IMR-90 (cell line): ENCODE results near the gene SAMD11. TPM values are rescaled to one million over a fixed set of nuclear protein-coding genes. Genes with fewer than 3 reads are reported as not detected.

Experiments used
- ATAC-seq: fragments of 200-7000 bp; cut with Tn5 transposase; 2 replicates; pipeline ENCODE4 v1.9.1; 2020; ENCODE audit warnings: low read depth, mild to moderate bottlenecking, moderate library complexity
- BruUV-seq: library from RNA; stranded (reverse); fragments of 400-500 nt; replicated peaks from 2 replicates; lab custom pipeline; 2021; lab: Mats Ljungman, UMichigan
- CTCF ChIA-PET: fragments of 300-600 bp; formaldehyde crosslinking; extraction: SDS; loops from one replicate; lab custom pipeline; 2021; ENCODE audit warnings: antibody characterized with exemption; lab: Yijun Ruan, JAX
- POLR2A ChIA-PET: fragments of 300-600 bp; sonication (Branson Sonifier 250); formaldehyde crosslinking; loops from one replicate; lab custom pipeline; 2022; ENCODE audit warnings: antibody characterized with exemption; ENCODE audit not compliant: unreplicated experiment; lab: Charles Lee
- DNase-seq: peaks from one replicate; pipeline ENCODE4 v3.0.0; 2013
- H2AFZ ChIP-seq: replicated peaks from 2 replicates; pipeline ENCODE3; 2013; ENCODE audit warnings: low read length, mild to moderate bottlenecking; ENCODE audit not compliant: poor library complexity
- H2AK5ac ChIP-seq: 2 replicates; pipeline ENCODE4 v1.6.1; 2013; ENCODE audit warnings: low read depth, low read length, inconsistent platforms
- H2AK9ac ChIP-seq: replicated peaks from 2 replicates; pipeline ENCODE3; 2013; ENCODE audit warnings: mild to moderate bottlenecking, low read depth, low read length, moderate library complexity; ENCODE audit not compliant: poor library complexity
- H2BK120ac ChIP-seq: 2 replicates; pipeline ENCODE4 v1.6.1; 2013; ENCODE audit warnings: low read depth, low read length, inconsistent platforms
- H2BK15ac ChIP-seq: 3 replicates; pipeline ENCODE4 v1.6.1; 2013; ENCODE audit warnings: low read depth, low read length, inconsistent platforms
- H2BK20ac ChIP-seq: 2 replicates; pipeline ENCODE4 v1.6.1; 2013; ENCODE audit warnings: low read depth, mild to moderate bottlenecking, inconsistent platforms, low read length, moderate library complexity
- H2BK5ac ChIP-seq: 2 replicates; pipeline ENCODE4 v1.6.1; 2013; ENCODE audit warnings: mild to moderate bottlenecking, low read depth, low read length, inconsistent platforms; ENCODE audit not compliant: poor library complexity, severe bottlenecking
- H3K14ac ChIP-seq: replicated peaks from 2 replicates; pipeline ENCODE4 v1.6.1; 2013; ENCODE audit warnings: low read depth, low read length, inconsistent platforms
- H3K18ac ChIP-seq: 2 replicates; pipeline ENCODE4 v1.6.1; 2013; ENCODE audit warnings: low read depth, low read length, control low read depth
- H3K23ac ChIP-seq: 2 replicates; pipeline ENCODE4 v1.6.1; 2013; ENCODE audit warnings: low read depth, low read length, inconsistent platforms
- H3K27ac ChIP-seq: 2 replicates; pipeline ENCODE4 v1.5.1; 2013; ENCODE audit warnings: mild to moderate bottlenecking, control low read depth, low read length; ENCODE audit not compliant: insufficient read depth
- H3K27me3 ChIP-seq: 2 replicates; pipeline ENCODE4 v1.6.1; 2013; ENCODE audit warnings: low read length; ENCODE audit not compliant: control insufficient read depth, insufficient read depth
- H3K36me3 ChIP-seq: 2 replicates; pipeline ENCODE4 v1.6.1; 2013; ENCODE audit warnings: low read length, mixed read lengths; ENCODE audit not compliant: control insufficient read depth, insufficient read depth
- H3K4ac ChIP-seq: 2 replicates; pipeline ENCODE4 v1.6.1; 2013; ENCODE audit warnings: low read depth, low read length, inconsistent platforms
- H3K4me1 ChIP-seq: 2 replicates; pipeline ENCODE4 v1.6.1; 2013; ENCODE audit warnings: low read length, mixed read lengths; ENCODE audit not compliant: control insufficient read depth, insufficient read depth
- H3K4me2 ChIP-seq: 2 replicates; pipeline ENCODE4 v1.6.1; 2013; ENCODE audit warnings: low read depth, mild to moderate bottlenecking, control low read depth, low read length, moderate library complexity
- H3K4me3 ChIP-seq: 2 replicates; pipeline ENCODE4 v1.5.1; 2013; ENCODE audit warnings: low read depth, mild to moderate bottlenecking, control low read depth, low read length, moderate library complexity; ENCODE audit not compliant: insufficient read depth
- H3K56ac ChIP-seq: 2 replicates; pipeline ENCODE4 v1.6.1; 2013; ENCODE audit warnings: low read length, inconsistent platforms; ENCODE audit not compliant: insufficient read depth; ENCODE audit errors: extremely low read depth
- H3K79me1 ChIP-seq, 2 experiments: 2 replicates each; pipeline ENCODE4 v1.6.1; 2013; ENCODE audit warnings: low read length in 2 of 2, inconsistent platforms in 1 of 2, low read depth in 1 of 2
- H3K9ac ChIP-seq: 2 replicates; pipeline ENCODE4 v1.6.1; 2013; ENCODE audit warnings: low read depth, low read length, control low read depth
- H3K9me1 ChIP-seq: 2 replicates; pipeline ENCODE4 v1.6.1; 2013; ENCODE audit warnings: low read length, inconsistent platforms; ENCODE audit not compliant: insufficient read depth
- H3K9me3 ChIP-seq: 2 replicates; pipeline ENCODE4 v1.6.1; 2013; ENCODE audit warnings: low read length; ENCODE audit not compliant: control insufficient read depth, insufficient read depth
- H4K20me1 ChIP-seq: 2 replicates; pipeline ENCODE4 v1.6.1; 2013; ENCODE audit warnings: low read length, inconsistent platforms; ENCODE audit not compliant: insufficient read depth
- H4K5ac ChIP-seq: 2 replicates; pipeline ENCODE4 v1.6.1; 2013; ENCODE audit warnings: mild to moderate bottlenecking, low read depth, low read length, control low read depth
- H4K8ac ChIP-seq, 2 experiments: 2 replicates each; pipeline ENCODE4 v1.6.1; 2013; ENCODE audit warnings: low read depth in 2 of 2, low read length in 2 of 2, control low read depth in 1 of 2, inconsistent platforms in 1 of 2
- H4K91ac ChIP-seq: 2 replicates; pipeline ENCODE4 v1.6.1; 2013; ENCODE audit warnings: low read depth, low read length, inconsistent platforms; ENCODE audit not compliant: insufficient read depth
- BHLHE40 ChIP-seq: fragments of 150-350 bp; IDR thresholded peaks from 2 replicates; pipeline ENCODE4 v1.6.1; 2016; ENCODE audit warnings: mild to moderate bottlenecking, low read depth, low read length
- CEBPB ChIP-seq: IDR thresholded peaks from 2 replicates; pipeline ENCODE4 v1.6.1; 2012; ENCODE audit warnings: low read depth, low read length, improper control_type of control experiment
- CHD1 ChIP-seq: IDR thresholded peaks from 2 replicates; pipeline ENCODE4 v1.6.1; 2012; ENCODE audit warnings: low read depth, low read length, improper control_type of control experiment
- FOS ChIP-seq: fragments of 150-350 bp; IDR thresholded peaks from 2 replicates; pipeline ENCODE4 v1.6.1; 2016; ENCODE audit warnings: low read depth, low read length
- MAFK ChIP-seq: IDR thresholded peaks from 2 replicates; pipeline ENCODE4 v1.6.1; 2012; ENCODE audit warnings: low read depth, low read length, improper control_type of control experiment
- MAZ ChIP-seq: IDR thresholded peaks from 2 replicates; pipeline ENCODE4 v1.6.1; 2012; ENCODE audit warnings: low read depth, mild to moderate bottlenecking, low read length, improper control_type of control experiment, moderate library complexity, borderline replicate concordance
- MXI1 ChIP-seq: IDR thresholded peaks from 2 replicates; pipeline ENCODE4 v1.6.1; 2012; ENCODE audit warnings: low read depth, mild to moderate bottlenecking, low read length, moderate library complexity, borderline replicate concordance
- POLR2A ChIP-seq: IDR thresholded peaks from 2 replicates; pipeline ENCODE4 v1.6.1; 2012; ENCODE audit warnings: mild to moderate bottlenecking, low read depth, low read length
- RAD21 ChIP-seq: IDR thresholded peaks from 2 replicates; pipeline ENCODE4 v1.6.1; 2012; ENCODE audit warnings: low read length, improper control_type of control experiment
- RCOR1 ChIP-seq: IDR thresholded peaks from 2 replicates; pipeline ENCODE4 v1.6.1; 2012; ENCODE audit warnings: mild to moderate bottlenecking, low read length, improper control_type of control experiment; ENCODE audit not compliant: insufficient replicate concordance
- RFX5 ChIP-seq: IDR thresholded peaks from 2 replicates; pipeline ENCODE4 v1.8.0; 2012; ENCODE audit warnings: low read depth, mild to moderate bottlenecking, low read length, moderate library complexity
- WGBS, 2 experiments: methylation state at CpG; one replicate each; pipeline versions ENCODE4 v1.1.5 to v1.1.7; 2013; ENCODE audit warnings: missing lambda C conversion rate in 2 of 2; ENCODE audit not compliant: insufficient read length in 1 of 2; ENCODE audit errors: extremely low coverage in 2 of 2; 5-methylcytosine and 5-hydroxymethylcytosine counted together
- dilution Hi-C: fragments of 300-500 bp; cut with HindIII; formaldehyde crosslinking; loops from one replicate; pipeline ENCODE4 v1.14.3; 2018; ENCODE audit warnings: low sequenced_read_pairs; ENCODE audit not compliant: unreplicated experiment
- in situ Hi-C: fragments of 300-500 bp; cut with MboI; formaldehyde crosslinking; loops from 3 replicates; pipeline ENCODE4 v1.14.3; 2019; ENCODE audit warnings: low sequenced_read_pairs, inconsistent platforms, mixed read lengths
- intact Hi-C: fragments of 100-400 bp; cut with micrococcal nuclease; formaldehyde crosslinking; loops from 2 replicates; pipeline ENCODE4 v1.10.0; 2022
- polyA plus RNA-seq, 3 experiments: library from polyadenylated mRNA; depleted of rRNA; stranded (reverse); fragments of >200 nt; gene quantifications; 2 replicates each; pipeline ENCODE4 v1.2.3, GENCODE V29; 2012; ENCODE audit warnings: low replicate concordance in 1 of 3
- total RNA-seq: library from RNA; depleted of rRNA; stranded (reverse); fragments of >200 nt; gene quantifications from 2 replicates; pipeline ENCODE4 v1.2.3, GENCODE V29; 2012
- TF ChIP-seq, protein P1 (sequence below): fragments of 150-350 bp; IDR thresholded peaks from 2 replicates; pipeline ENCODE4 v1.6.1; 2017; ENCODE audit warnings: mild to moderate bottlenecking, antibody characterized with exemption, low read length, low read depth
- TF ChIP-seq, protein P2 (sequence below): fragments of 150-350 bp; IDR thresholded peaks from 2 replicates; pipeline ENCODE4 v1.6.1; 2016; ENCODE audit warnings: low read depth, mild to moderate bottlenecking, low read length, moderate library complexity, borderline replicate concordance
- TF ChIP-seq, protein P3 (sequence below): conservative IDR thresholded peaks from 2 replicates; pipeline ENCODE4 v1.5.1; 2012; ENCODE audit warnings: mild to moderate bottlenecking, low read depth, low read length, improper control_type of control experiment

SAMD11 gene
- total and polyA plus RNA-seq, 2 of the 4 experiments (the other 2 are of a cell fraction) = 5.9 to 22.9 TPM

DNA sequence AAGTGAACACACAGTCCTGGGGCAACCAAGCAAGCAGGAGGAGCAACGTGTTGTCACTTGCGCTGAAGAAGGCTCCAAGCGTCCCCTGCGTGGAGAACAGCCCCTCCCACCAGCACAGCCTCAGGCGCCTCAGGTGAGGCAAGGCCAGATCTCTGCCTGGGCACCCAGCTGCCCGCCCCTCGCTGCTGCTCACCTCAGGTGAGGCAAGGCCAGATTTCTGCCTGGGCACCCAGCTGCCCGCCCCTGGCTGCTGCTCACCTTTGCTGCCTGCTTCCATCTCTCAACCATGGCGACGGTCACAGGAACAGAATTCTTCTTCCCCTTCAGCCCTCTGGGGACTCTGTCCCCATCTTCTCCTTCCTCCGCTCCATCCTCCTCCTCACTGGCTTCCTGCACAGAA is 32.9 kb downstream of the SAMD11 start:
- Histone ChIP-seq H4K5ac (no peak overlapping the region), H3K14ac (no peak overlapping the region), H2BK5ac (no peak overlapping the region), H3K9ac (no peak overlapping the region), H4K8ac (no peak overlapping the region), H3K4me3 (no peak overlapping the region), H4K20me1 (peaks cover 20% of the 10 kb centered on the region), H3K18ac (no peak overlapping the region), H3K4ac (no peak overlapping the region), H3K4me2 (no peak overlapping the region), H2BK120ac (no peak overlapping the region), H2AFZ (no peak overlapping the region), H3K9me3 (no peaks in the 10 kb centered on the region), H2BK15ac (no peak overlapping the region), H3K56ac (no peak overlapping the region), H2AK9ac (no peak overlapping the region), H3K79me1 (peaks cover 10 to 51% of the 10 kb centered on the region in 2 experiments), H4K91ac (no peak overlapping the region), H3K36me3 (peaks cover 53% of the 10 kb centered on the region), H3K9me1 (0 out of 2 replicates have a peak, but pooled peaks cover 7% of the 10 kb centered on the region), H2BK20ac (no peak overlapping the region), H3K27ac (no peak overlapping the region), H3K23ac (no peak overlapping the region), H2AK5ac (no peak overlapping the region), H3K27me3 (no peaks in the 10 kb centered on the region), H3K4me1 (peaks cover 10% of the 10 kb centered on the region)
- DNase-seq (no peak), ATAC-seq (no peak)
- dilution Hi-C loops (no loop called here), intact Hi-C loops (loop anchor here (5.0 kb wide), 1 partner anchor 34 kb away; the partner anchor contains the start of gene SAMD11), in situ Hi-C loops (loop anchor here (5.0 kb wide), 1 partner anchor 44 kb away; no protein-coding TSS in a partner anchor)
- ChIA-PET POLR2A (no interaction called here), CTCF (no interaction called here)
- TF ChIP-seq MXI1 = no peak
- no peak for TF ChIP-seq FOS
- TF ChIP-seq RCOR1 = no peak
- no peak for TF ChIP-seq MAFK
- TF ChIP-seq RFX5 = no peak
- no peak for TF ChIP-seq RAD21
- no peak for TF ChIP-seq BHLHE40
- no peak for TF ChIP-seq CEBPB
- TF ChIP-seq, protein P1, sequence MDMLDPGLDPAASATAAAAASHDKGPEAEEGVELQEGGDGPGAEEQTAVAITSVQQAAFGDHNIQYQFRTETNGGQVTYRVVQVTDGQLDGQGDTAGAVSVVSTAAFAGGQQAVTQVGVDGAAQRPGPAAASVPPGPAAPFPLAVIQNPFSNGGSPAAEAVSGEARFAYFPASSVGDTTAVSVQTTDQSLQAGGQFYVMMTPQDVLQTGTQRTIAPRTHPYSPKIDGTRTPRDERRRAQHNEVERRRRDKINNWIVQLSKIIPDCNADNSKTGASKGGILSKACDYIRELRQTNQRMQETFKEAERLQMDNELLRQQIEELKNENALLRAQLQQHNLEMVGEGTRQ = no peak
- TF ChIP-seq MAZ = no peak
- no peak for TF ChIP-seq CHD1
- no peak for TF ChIP-seq POLR2A
- TF ChIP-seq, protein P2, sequence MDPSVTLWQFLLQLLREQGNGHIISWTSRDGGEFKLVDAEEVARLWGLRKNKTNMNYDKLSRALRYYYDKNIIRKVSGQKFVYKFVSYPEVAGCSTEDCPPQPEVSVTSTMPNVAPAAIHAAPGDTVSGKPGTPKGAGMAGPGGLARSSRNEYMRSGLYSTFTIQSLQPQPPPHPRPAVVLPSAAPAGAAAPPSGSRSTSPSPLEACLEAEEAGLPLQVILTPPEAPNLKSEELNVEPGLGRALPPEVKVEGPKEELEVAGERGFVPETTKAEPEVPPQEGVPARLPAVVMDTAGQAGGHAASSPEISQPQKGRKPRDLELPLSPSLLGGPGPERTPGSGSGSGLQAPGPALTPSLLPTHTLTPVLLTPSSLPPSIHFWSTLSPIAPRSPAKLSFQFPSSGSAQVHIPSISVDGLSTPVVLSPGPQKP = no peak
- TF ChIP-seq, protein P3, sequence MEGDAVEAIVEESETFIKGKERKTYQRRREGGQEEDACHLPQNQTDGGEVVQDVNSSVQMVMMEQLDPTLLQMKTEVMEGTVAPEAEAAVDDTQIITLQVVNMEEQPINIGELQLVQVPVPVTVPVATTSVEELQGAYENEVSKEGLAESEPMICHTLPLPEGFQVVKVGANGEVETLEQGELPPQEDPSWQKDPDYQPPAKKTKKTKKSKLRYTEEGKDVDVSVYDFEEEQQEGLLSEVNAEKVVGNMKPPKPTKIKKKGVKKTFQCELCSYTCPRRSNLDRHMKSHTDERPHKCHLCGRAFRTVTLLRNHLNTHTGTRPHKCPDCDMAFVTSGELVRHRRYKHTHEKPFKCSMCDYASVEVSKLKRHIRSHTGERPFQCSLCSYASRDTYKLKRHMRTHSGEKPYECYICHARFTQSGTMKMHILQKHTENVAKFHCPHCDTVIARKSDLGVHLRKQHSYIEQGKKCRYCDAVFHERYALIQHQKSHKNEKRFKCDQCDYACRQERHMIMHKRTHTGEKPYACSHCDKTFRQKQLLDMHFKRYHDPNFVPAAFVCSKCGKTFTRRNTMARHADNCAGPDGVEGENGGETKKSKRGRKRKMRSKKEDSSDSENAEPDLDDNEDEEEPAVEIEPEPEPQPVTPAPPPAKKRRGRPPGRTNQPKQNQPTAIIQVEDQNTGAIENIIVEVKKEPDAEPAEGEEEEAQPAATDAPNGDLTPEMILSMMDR = no peak
- 94% methylated on average over 7 of the region's 11 CpGs; no CpG with 5 or more reads in 1 of the 2 experiments for WGBS, 2 experiments
- no TSS peak for BruUV-seq
